Gastroesophageal sphincter (tissue), 3 donors: ENCODE results near the gene PDE6A.

Experiments
- CTCF ChIP-seq, 4 experiments: fragments of 200-600 bp in 2 of 4; fragments of 450-650 bp in 2 of 4; sonication (generic) in 1 of 4; IDR thresholded peaks; one replicate each; pipeline ENCODE4 v1.5.1; 2017 to 2019; ENCODE audit warnings: antibody characterized with exemption in 4 of 4, mild to moderate bottlenecking in 2 of 4, moderate library complexity in 2 of 4
- POLR2AphosphoS5 ChIP-seq: sonication (generic); formaldehyde crosslinking; IDR thresholded peaks from one replicate; pipeline ENCODE4 v1.6.1; 2017; ENCODE audit warnings: antibody characterized with exemption

- no peak for TF ChIP-seq POLR2AphosphoS5
- TF ChIP-seq CTCF (IDR thresholded peaks at IDR 0.05) = no peak
Observed at GRCh38 chr5:149939546-149939945, 5.0 kb downstream of the PDE6A start.
